NAMALWA (cell line): ENCODE data around the gene PLPP7.
"Not testable (repeated sequence)": the region's sequence is repeated elsewhere in the genome, so short reads cannot be mapped to it uniquely, and the experiment has no call there.

ENCODE experiments used
- DNase-seq: peaks from one replicate; pipeline ENCODE4 v3.0.0-alpha.2; 2015; ENCODE audit warnings: low spot score

Gene PLPP7

DNA sequence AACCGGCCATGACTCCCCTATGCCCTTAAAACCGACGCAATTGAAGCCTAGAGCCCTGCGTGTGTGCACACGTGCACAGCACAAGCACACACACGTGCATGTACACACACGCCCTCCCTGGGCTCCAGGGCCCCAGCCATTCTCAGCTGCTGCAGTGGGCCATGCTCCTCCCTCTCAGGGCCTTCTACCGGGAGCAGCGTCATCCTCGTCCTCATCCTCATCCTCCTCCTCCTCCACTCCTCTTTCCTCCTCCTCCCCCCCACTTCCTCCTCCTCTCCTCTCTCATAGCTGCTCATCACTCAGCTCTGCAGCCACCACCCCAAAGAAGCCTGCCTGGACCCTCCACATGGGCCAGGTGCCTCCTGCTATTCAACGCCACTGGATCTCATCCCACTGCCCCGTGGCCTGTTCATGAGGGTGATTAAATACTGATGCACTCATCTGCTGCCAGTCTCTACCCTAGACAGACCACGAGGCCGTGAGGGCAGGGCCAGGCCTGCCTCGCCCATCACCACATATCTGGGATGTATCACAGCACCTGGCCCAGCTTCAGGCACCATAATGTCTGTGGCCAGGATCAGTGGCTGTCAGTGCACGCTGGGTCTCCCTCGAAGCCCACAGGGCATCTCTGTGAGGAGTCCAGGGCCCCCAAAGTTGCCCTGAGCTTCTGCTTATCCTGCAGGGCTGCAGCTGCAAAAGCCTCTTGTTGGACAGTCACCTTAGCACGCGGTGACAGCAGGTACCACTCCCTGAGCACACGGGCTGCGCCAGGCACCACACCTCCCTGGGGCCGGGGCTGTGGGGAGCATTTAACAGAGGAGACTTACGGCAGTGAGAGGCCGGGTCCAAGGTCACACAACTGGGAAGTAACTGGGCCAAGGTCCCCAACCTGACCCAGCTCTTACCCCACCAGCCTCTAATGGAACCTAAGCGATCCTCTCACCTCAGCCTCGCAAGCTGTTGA is 23.0 kb upstream of the PLPP7 start:
- DNase-seq = no peak

DNA sequence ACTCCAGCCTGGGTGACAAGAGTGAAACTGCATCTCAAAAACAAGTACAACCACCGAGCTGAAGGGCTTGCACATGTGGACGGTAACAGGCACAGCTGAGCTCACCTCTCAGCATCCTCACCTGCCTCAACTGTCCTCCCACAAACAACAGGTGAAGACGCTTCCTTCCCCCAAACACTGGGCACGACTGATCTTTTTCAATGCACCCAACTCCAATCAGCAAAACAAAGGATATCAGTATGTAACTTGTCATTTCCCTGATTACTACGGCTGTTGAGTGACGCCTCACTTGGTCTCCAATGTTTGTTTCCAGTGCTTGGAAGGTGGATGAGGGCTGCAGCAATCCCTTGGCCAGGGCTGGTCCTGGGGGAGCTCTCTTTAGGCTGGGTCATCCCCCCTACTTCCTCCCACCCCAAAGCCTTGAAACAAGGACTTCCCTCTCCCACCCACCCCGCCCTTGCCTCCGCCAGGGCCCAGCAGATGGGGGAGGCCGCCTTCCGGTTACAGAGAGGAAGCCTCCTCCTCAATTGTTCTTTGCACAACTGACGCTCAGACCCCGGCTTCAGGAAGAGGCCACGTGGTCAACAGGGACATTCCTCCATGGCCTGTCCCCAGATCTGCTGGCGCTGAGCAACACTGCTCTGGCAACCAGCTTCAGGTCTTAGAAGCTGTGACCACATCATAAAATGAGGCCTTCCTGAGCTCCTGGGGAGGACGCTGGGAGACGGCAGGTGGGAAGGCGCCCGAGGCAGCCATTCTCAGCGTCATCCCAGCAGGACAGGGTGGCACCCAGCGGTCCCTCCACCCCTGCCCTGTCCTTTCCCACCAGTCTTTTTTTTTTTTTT is 19.1 kb upstream of the PLPP7 start:
- peak; percentile 61 for DNase-seq

DNA sequence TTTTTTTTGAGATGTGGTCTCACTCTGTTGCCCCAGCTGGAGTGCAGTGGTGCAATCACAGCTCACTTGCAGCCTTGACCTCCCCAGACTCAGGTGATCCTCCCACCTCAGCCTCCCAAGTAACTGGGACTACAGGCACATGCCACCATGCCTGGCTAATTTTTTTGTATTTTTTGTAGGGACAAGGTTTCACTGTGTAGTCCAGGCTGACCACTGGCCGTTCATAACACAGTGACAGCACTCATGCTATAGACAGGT is 18.6 kb upstream of the PLPP7 start:
- not testable (repeated sequence) for DNase-seq

DNA sequence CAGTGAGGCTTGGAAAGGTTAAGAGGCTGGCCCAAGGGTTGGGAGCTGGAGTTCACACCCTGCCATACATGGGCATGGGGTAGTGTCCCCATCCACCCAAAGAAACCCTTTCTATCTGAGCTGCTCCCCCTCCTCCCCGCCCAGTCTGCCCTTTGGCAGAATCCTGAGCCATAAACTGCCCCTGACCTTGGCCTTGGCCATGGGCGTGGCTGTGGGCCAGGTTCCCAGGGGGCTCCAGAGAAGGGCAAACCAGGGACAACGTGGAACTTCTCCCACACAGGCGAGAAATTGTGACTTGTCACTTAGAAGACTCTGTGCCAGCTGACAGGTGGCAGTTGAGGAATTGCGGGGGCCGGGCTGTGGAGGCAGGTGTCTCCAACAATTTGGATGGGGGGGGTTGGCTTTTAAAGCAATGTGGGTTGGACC is 18.0 kb upstream of the PLPP7 start:
- peak; percentile 46 for DNase-seq

DNA sequence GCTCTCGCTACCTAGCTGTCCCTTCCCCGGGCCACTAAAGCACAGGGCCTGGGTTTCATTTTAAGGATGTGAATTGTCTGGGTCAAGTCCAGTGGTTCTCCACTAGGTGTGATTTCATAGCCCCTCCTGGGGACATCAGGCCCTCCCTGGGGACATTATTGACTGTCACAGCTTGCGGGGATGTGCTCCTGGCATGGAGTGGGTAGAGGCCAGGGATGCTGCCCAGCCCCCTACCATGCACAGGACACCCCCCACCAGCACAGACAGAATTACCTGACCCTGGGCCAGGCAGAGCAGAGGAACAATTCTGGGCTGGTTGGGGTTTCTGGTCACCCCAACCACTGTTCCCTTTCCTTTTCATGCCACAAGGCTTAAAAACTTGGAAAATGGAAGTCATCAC is 17.3 kb upstream of the PLPP7 start:
- DNase-seq = peak; percentile 42

DNA sequence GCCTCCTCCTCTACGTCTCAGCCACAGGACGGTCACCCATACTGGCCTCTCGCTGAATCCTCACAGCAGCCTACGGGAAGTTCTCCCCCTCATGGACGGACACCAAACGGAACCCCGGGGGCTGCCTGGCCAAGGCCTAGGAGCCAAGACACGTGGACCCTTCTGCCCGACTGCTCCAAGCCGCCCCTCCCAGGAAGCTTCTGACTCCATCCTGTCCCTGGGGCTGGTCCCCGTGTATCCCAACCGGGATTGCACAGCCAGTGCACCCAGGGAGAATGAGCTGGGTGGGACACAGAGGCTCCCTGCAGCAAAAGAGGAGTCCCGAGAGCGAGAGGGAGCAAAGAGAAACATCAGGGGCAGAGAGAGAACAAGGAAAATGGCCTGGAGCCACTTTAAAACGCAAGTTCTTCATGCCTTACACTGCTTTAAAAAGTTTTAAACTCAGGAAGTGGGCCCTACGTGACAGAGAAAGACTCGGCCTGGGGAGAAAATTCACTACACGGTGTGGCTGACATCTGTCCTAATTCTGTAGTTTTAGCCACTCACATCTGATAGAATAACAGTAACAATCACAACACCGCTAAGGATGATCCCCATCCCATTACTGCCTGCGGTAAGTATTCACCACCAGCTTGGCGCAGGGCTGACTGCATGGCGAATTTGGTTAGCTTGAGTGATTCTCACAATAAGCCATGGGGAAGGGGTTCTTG is 16.2 kb upstream of the PLPP7 start:
- peak; percentile 46 for DNase-seq

DNA sequence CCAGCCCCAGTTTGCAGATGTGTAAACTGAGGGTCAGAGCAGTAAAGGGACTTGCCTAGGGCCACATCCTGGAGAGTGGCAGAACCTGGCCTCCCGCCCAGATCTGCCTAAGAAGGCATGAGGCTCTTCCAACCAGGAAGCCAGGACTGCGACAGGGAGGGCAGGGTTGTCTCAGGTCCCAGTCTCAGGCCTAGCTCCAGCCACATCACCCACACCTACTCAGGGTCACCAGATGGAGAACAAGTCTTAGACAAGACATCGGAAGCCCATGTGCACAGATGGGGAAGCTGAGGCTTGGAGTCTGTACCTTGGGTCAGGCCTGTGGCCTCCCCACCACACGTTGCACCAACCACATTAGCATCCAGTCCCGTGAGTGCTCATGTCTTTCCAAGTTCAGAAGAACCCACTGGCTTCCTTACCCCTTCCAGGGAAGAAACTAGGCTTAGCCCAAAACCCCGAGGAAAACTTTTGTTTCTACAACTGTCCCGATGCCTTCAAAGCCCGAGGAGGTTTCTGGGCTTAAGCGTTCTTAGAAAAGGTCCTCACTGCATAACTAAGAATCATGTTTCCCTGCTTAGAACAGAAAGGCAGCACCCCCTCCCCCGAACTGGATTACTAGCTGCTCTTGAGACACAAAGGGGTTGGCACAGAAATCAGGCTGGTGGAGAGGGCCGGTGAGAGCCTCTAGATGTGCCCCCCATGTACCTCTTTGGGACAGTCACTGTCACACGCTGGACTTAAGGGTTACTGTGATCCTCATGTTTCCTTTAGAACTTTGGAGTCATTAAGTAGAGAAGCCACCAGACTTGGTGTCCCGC is 15.5 kb upstream of the PLPP7 start:
- peak; percentile 52 for DNase-seq

DNA sequence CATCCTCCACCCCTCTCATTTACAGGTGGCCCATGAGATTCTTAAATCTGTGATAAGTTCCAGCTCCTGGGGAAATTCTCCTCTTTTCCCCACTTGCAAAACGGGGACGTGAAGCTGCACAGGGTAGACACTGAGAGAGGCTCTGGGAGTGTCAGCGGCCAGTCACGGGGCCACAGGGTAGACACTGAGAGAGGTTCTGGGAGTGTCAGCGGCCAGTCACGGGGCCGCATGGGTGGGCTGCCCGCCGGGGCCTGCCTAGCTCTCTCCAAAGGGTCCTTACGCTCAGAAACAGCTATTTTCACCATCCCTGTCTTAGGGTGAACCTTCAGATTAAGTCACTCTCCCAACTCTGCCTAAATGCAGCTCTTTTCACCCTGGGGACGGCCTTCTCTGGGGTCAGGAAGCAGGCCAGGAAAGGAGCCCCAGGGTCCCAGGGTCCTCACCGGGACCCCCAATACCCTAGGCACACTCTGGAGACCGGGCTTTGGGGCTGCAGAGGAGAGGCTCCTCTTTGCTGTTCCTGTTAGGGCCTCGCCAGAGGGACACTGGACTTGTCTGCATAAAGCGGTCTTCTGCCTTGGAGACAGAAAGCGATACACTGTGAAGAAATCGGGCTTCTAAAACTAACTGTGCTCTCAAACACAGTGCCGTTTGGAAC is 14.7 kb upstream of the PLPP7 start:
- DNase-seq = peak; percentile 40

DNA sequence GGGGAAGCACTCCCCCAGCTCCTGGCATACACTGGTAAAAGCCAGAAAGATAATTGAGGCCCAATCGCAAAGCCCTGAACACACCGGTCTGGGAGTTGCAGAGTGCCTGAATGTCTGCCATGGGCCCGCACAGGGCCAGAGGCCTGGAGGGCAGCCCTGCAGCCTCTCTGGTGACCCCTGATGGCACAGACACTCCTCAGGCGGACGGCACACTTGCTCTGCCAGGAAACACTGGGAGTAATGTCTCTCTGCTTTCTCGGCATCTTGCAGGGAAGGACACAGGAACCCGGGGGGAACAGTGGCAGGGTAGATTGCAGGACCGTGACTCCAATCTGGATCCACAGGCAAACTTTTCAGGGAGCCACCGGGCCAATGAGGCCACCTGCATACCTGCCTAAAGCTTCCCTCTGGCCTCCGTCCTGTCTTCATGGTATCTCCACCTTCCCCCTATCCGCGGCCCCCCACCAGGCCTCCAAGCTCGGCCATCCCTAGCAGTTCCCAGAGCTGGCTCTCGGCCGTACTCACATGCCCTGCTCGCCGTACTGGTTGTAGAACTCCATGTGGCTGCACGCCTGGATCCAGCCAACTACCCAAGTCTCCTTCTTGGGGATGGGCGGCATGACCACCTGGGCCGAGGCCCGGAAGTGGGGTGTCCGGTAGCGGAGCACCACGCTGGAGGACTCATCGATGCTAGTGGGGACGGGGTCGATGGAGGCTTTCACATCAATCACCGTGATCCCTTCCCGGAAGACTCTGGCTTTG is 14.0 kb upstream of the PLPP7 start:
- DNase-seq = peak; percentile 73

DNA sequence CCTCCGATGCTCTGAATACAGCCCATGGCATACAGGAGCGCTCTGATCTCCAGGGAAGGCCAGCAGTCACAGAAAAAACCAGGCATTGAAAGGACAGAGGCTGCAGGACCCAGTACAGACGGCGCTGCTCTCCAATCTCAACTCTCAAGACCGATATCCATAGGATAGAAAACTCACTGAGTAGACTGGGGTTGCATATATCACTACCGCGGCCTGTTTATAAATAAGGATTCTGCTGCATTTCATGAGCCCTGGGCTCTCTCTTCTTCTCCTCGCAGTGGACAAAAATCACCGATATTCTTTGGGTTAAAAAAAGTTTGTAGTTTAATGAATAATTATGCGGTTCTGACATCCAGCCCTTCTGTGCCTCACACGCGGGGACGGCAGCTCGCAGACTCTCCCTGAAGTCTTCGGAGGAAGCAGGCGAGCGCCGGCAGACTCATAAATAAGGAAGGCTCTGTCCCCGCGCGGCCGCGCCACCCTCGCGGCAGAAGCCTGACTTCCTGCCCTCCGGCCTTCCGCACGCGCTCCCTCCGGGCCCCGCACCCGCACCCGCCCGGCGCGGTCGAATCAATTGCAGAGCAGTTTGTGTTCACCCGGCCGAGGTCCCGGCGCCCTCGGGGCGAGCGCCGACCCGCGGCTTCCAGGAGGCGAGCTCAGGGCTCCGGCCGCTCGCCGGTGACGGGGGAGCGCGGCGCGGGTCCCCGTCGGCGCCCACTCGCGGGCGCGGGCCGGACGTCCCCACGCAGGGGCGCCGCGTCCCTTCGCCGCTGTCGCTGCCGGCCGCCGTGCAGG is 13.2 kb upstream of the PLPP7 start, which contains the start of gene FAM78A:
TSS of gene FAM78A (minus strand) at position 417 of the 795 bp plus-strand sequence. CDS start at position 86, 331 bp downstream.
- DNase-seq = peak; percentile 75

DNA sequence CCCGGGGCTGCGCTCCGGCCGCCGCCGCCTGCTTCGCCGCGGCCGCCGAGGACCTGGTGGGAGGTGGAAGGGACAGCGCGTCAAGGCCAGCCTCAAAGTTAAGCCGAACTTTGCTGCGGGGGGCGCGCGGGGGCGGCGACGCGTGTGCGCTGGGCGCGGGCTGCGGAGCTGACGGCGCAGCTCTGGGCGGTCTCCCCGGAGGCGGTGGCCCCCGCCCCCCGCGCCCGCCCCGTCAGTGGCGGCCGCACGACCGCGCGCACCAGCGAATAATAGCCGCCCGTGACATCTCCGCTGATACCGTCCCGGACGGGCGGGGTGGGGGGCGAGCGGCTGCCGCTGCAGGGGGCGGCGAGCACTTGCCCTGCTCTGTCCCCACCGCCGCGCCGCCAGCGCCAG is 12.6 kb upstream of the PLPP7 start:
- DNase-seq = peak; percentile 48

DNA sequence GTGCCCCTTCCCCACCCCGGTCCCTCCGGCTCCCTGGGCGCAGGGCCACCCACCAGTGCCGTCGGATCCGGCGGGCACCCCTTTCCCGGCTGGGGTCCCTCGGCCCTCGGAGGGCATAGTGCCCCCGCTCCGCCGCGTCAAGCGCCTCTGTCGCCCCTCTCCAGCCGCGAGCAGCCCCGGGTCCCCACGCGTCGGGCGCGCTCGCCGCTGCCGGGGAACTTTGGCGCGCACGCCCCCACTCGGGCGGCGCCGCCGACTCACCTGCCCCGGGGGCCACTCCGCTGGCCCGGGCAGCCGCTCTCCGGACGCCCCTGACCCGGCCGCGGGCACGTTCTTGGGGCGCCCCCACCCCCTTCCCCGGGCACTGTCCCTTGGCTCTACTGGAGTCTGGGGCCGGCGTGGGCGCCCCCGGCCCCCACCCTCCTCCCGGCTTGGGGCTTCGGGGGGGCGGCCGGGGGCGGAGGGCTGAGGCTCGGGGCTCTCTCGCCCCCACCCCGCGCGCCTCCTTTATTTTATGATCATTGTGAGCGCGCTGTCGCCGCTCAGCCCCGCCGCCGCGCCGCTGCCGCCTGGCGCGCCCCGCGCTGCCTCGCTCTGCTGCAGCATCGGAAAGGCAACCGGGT is 12.1 kb upstream of the PLPP7 start:
- DNase-seq = no peak

DNA sequence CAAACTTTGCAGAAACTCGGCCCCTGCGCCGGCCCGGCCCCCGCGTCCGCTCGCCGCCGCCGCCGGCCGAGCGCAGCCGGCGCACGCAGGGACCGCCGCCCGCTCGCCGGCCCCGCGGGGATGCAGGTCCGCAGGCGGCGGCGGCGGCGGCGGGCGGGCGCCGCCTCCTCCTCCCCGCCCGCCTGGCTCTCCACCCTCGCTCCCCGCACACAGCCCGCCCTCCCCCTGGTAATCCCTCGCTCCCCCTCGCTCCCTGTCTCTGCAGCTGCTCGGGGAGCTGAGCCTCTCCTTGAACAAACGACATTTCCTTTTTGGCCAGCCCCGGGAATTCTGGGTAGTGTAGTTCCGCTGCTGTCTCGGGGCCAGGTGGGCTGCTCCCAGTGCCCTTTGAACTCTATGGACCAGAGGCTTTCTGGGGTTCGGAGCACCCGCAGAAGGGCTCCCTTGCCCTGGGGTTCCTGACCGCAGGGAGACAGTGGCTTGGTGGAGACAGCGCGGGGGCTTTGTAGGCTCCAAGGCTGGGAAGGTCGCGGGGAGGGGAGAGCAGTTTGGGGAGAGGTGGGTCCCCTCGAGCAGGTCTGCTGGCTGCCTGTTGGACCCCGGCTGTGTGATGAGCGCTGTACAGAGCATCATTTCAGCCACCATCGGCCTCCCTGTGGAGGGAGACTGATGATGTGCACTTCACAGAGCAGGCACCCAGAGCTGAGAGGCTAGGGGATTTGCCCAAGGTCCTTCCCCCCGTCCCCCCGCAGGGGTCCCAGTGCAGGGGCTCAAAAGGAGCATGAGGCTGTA is 11.4 kb upstream of the PLPP7 start:
- peak; percentile 83 for DNase-seq

DNA sequence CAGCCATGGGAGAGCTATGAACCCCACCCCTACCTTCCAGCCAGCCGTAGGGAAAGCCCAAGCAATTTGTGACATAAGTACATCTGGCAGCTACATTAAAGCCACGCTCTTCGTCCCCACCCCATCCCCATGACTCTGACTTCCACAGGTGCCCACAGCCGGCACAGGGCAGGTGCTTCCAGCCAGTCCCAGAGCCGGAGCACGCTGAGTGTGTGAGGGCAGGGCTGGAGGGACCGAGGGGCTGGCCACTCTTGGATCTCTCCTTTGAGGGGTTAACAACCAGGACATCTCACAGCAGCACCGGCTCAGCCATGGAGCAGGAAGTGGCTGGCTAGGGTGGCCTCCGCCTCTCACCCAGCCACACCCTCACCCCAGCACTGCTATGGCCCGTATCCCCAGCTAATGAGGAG is 10.8 kb upstream of the PLPP7 start:
- DNase-seq = peak; percentile 34

DNA sequence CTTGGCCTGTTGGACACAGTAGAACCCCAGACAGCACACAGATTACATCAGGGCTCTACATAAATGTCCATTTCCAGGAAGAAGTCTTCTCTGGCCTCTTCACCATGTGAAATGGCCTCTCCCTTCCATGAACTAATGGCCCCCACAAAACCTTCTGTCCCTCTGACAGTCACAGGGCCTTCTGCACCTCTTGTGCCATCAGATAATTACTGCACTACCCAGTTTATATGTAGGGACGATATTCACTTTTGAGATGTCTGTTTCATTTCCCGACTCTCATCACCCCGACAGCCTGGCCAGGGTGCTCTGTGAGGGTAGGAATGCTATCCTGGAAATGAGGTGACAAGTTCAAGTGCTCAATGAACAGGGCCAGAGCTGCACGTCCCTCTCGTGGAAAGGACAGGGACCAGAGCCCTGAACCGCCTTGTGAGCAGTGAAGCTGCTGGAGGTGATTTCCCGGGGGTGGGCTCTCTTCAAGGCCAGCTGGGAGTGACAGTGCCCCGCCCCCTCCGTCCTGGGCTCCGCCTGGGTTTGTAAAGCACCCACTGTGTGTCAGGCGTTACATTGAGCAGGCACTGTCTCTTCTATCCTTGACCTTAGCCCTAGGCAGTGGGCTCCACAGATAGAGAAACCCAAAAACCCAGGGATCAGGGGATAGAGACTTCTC is 10.2 kb upstream of the PLPP7 start:
- no peak for DNase-seq

DNA sequence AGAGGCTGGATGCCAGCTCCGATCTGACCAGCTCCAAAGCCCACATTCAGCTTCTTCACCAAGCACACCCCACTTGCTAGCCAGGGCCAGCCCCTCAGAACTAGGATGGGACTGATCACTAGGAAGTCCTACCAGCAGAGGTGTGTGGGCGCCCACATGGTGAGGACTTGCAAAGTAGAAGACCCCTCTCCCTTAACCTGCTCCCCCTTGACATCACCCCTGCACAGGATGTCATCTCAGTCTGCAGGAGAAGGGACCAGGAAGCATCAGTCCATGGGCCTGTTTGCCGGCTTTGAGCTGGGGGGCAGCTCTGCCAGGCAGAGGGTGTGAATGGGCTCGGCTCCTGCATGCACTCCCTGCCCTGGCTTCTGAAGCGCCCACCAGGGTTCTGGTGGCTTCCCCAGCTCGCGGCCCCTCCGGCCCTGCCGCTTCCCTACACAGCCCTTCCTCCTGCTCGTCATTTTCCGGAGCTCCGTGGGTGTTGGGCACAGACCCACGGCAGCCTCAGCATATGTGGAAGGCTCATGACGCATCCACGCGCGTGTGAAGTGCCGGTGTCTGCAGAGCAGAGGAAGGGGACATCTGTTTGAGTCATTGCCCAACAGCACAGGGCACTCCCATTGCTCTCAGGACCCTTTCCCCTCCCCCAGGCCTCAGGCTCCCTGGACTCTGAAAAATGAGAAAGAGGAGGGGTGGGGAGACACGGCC is 9.5 kb upstream of the PLPP7 start:
- DNase-seq = no peak

DNA sequence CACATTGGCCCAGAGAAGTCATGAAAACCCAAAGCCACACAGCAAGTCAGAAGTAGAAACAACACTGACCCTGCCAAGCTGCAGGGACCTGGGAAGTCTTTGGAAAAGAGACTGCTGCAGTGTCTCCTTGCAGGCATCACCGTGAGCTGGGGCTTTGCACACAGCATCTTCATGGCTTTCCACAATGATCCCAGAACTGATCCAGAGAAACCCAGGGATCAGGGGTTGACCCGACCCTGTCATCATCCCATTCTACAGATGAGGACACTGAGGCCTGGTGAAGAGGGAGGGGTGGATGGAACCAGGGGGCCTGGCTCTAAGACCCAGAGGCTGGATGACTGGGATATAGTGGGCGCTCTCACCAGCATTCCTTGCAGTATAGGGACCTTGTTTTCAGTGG is 8.9 kb upstream of the PLPP7 start:
- DNase-seq = no peak
